SKM-1 (cell line): Measurements from ENCODE around the gene SPRY4.
"Not testable (repeated sequence)": the region's sequence is repeated elsewhere in the genome, so short reads cannot be mapped to it uniquely, and the experiment has no call there.

Experiments used
- DNase-seq: peaks from one replicate; lab custom pipeline; 2025; ENCODE audit not compliant: unreplicated experiment; lab: John Stamatoyannopoulos, UW

SPRY4 gene

GRCh38 chr5:142315096-142315900 lies 9.5 kb downstream of the SPRY4 start:
- no peak for DNase-seq

GRCh38 chr5:142314606-142315005 lies 10.2 kb downstream of the SPRY4 start:
- DNase-seq: no peak

- DNase-seq: no peak
Measured at GRCh38 chr5:142314109-142314508, 10.7 kb downstream of the SPRY4 start.

- no peak for DNase-seq
Measured at GRCh38 chr5:142313682-142314081, 11.1 kb downstream of the SPRY4 start.

- no peak for DNase-seq
Measured at GRCh38 chr5:142313275-142313674, 11.5 kb downstream of the SPRY4 start.

GRCh38 chr5:142312399-142312798 lies 12.4 kb downstream of the SPRY4 start:
- no peak for DNase-seq

GRCh38 chr5:142311725-142312124 lies 13.1 kb downstream of the SPRY4 start:
- DNase-seq: no peak

- no peak for DNase-seq
Measured at GRCh38 chr5:142310803-142311202, 14.0 kb downstream of the SPRY4 start.

- no peak for DNase-seq
Measured at GRCh38 chr5:142309747-142310318, 15.0 kb downstream of the SPRY4 start.

GRCh38 chr5:142308358-142308757 lies 16.5 kb downstream of the SPRY4 start:
- DNase-seq: no peak

- DNase-seq: no peak
Measured at GRCh38 chr5:142307146-142307890, 17.5 kb downstream of the SPRY4 start.

GRCh38 chr5:142306077-142306502 lies 18.7 kb downstream of the SPRY4 start:
- no peak for DNase-seq

- DNase-seq: no peak
Measured at GRCh38 chr5:142305211-142305610, 19.6 kb downstream of the SPRY4 start.

GRCh38 chr5:142304013-142304701 lies 20.7 kb downstream of the SPRY4 start:
- DNase-seq: no peak

- DNase-seq: no peak
Measured at GRCh38 chr5:142303565-142303964, 21.3 kb downstream of the SPRY4 start.

- no peak for DNase-seq
Measured at GRCh38 chr5:142301540-142301939, 23.3 kb downstream of the SPRY4 start.

GRCh38 chr5:142300677-142301076 lies 24.1 kb downstream of the SPRY4 start:
- no peak for DNase-seq

- DNase-seq: no peak
Measured at GRCh38 chr5:142298789-142299188, 26.0 kb downstream of the SPRY4 start.

- not testable (repeated sequence) for DNase-seq
Measured at GRCh38 chr5:142297786-142298185, 27.0 kb downstream of the SPRY4 start.

GRCh38 chr5:142296914-142297417 lies 27.9 kb downstream of the SPRY4 start:
- DNase-seq: no peak
